Parathyroid adenoma (tissue), 2 donors: ENCODE data around the gene C2orf15.

ENCODE experiments used
- H2AFZ ChIP-seq: fragments of 300-600 bp; sonication (generic); one replicate; pipeline ENCODE4 v1.7.0; 2017; ENCODE audit warnings: antibody characterized with exemption, mild to moderate bottlenecking
- H3K27ac ChIP-seq: fragments of 300-600 bp; sonication (generic); one replicate; pipeline ENCODE4 v1.7.0; 2017
- H3K27me3 ChIP-seq: fragments of 300-600 bp; sonication (generic); one replicate; pipeline ENCODE4 v1.7.0; 2017; ENCODE audit warnings: low read length; ENCODE audit not compliant: control insufficient read depth, insufficient read depth
- H3K36me3 ChIP-seq: fragments of 300-600 bp; sonication (generic); one replicate; pipeline ENCODE4 v1.7.0; 2017; ENCODE audit warnings: low read length; ENCODE audit not compliant: control insufficient read depth, insufficient read depth
- H3K4me1 ChIP-seq: fragments of 300-600 bp; sonication (generic); one replicate; pipeline ENCODE4 v1.7.0; 2017; ENCODE audit warnings: control low read depth
- H3K4me2 ChIP-seq: fragments of 300-600 bp; sonication (generic); one replicate; pipeline ENCODE4 v1.7.0; 2017; ENCODE audit warnings: low read length
- H3K4me3 ChIP-seq: fragments of 300-600 bp; sonication (generic); one replicate; pipeline ENCODE4 v1.7.0; 2017; ENCODE audit warnings: low read depth, low read length
- H3K79me2 ChIP-seq: fragments of 300-600 bp; sonication (generic); one replicate; pipeline ENCODE4 v1.7.0; 2017; ENCODE audit warnings: control low read depth
- H3K9ac ChIP-seq: fragments of 300-600 bp; sonication (generic); one replicate; pipeline ENCODE4 v1.7.0; 2017; ENCODE audit warnings: mild to moderate bottlenecking
- H3K9me3 ChIP-seq: fragments of 300-600 bp; sonication (generic); one replicate; pipeline ENCODE4 v1.7.0; 2017; ENCODE audit warnings: low read length; ENCODE audit not compliant: control insufficient read depth
- TF ChIP-seq, protein P1 (sequence below): fragments of 300-600 bp; sonication (generic); IDR thresholded peaks from one replicate; pipeline ENCODE4 v1.7.0; 2017; ENCODE audit warnings: antibody characterized with exemption, mild to moderate bottlenecking
- donor health status: primary hyperparathyroidism.

The C2orf15 gene

DNA sequence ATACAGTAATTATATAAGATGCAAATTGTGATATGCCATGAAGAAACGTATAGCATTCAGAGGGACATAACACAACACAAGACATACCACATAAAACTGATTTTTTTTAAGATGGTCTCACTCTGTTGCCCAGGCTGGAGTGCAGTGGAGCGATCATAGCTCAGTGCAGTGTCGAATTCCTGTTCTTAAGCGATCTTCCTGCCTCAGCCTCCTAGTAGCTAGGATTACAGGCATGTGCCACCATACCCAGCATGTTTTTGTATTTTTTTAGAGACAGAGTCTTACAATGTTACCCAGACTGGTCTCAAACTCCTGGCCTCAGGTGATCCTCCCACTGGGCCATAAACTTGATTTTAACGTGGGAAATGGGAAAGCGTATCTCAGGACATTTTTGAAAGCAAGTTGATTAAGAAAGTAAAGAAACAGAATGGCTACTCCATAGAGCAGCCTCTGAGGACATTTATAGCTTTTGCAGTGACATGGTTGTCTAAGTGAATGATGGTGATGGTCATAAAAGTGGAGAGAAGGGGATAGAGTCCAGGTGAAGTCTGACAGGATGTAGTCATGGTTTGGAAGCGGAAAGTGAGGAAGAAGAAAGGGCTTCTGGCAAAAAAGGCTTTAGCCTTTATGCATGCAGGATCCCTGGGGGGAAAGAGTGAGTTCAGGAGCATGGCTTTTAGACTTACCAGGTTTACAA lies 10.8 kb downstream of the C2orf15 start:
- H3K4me1 ChIP-seq, result peaks cover 11% of the 10 kb centered on the region
- no peak overlapping the region for H3K9ac ChIP-seq
- no peak overlapping the region for H3K4me2 ChIP-seq
- no peak overlapping the region for H2AFZ ChIP-seq
- H3K27ac ChIP-seq, result no peak overlapping the region
- no peaks in the 10 kb centered on the region for H3K9me3 ChIP-seq
- H3K36me3 ChIP-seq, result no peaks in the 10 kb centered on the region
- TF ChIP-seq, protein P1, sequence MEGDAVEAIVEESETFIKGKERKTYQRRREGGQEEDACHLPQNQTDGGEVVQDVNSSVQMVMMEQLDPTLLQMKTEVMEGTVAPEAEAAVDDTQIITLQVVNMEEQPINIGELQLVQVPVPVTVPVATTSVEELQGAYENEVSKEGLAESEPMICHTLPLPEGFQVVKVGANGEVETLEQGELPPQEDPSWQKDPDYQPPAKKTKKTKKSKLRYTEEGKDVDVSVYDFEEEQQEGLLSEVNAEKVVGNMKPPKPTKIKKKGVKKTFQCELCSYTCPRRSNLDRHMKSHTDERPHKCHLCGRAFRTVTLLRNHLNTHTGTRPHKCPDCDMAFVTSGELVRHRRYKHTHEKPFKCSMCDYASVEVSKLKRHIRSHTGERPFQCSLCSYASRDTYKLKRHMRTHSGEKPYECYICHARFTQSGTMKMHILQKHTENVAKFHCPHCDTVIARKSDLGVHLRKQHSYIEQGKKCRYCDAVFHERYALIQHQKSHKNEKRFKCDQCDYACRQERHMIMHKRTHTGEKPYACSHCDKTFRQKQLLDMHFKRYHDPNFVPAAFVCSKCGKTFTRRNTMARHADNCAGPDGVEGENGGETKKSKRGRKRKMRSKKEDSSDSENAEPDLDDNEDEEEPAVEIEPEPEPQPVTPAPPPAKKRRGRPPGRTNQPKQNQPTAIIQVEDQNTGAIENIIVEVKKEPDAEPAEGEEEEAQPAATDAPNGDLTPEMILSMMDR, result no peak
- no peaks in the 10 kb centered on the region for H3K27me3 ChIP-seq
- no peak overlapping the region for H3K4me3 ChIP-seq
- peaks cover 2% of the 10 kb centered on the region for H3K79me2 ChIP-seq

- H3K4me1 ChIP-seq, result peaks cover 11% of the 10 kb centered on the region
- H2AFZ ChIP-seq, result peak overlapping the region; percentile 96
- peak overlapping the region; percentile 72 for H3K27ac ChIP-seq
- H3K79me2 ChIP-seq, result peaks cover 2% of the 10 kb centered on the region
- H3K4me3 ChIP-seq, result peak overlapping the region; percentile 85
- H3K9ac ChIP-seq, result peak overlapping the region; percentile 21
- H3K36me3 ChIP-seq, result no peaks in the 10 kb centered on the region
- no peaks in the 10 kb centered on the region for H3K9me3 ChIP-seq
- TF ChIP-seq, protein P1, result no peak
- H3K27me3 ChIP-seq, result no peaks in the 10 kb centered on the region
- peak overlapping the region; percentile 75 for H3K4me2 ChIP-seq
Measured at GRCh38 chr2:99153921-99154604, 12.6 kb downstream of the C2orf15 start.

- Histone ChIP-seq H3K36me3 (no peaks in the 10 kb centered on the region), H3K4me1 (peaks cover 11% of the 10 kb centered on the region), H3K79me2 (peaks cover 7% of the 10 kb centered on the region), H3K4me3 (peak within 1 kb of the TSS; percentile 85), H3K27ac (peak within 1 kb of the TSS; percentile 72), H3K9ac (peak within 1 kb of the TSS; percentile 21), H3K27me3 (no peaks in the 10 kb centered on the region), H3K9me3 (no peaks in the 10 kb centered on the region), H3K4me2 (peak within 1 kb of the TSS; percentile 75), H2AFZ (peak within 1 kb of the TSS; percentile 96)
- TF ChIP-seq, protein P1, result peak; percentile 15
Measured at GRCh38 chr2:99154643-99155536, 13.4 kb downstream of the C2orf15 start, which contains the start of the genes LIPT1 and TSGA10. TSS of gene LIPT1 (plus strand) at chr2:99154967. CDS start at chr2:99161958, 6,991 bp downstream. TSS of gene TSGA10 (minus strand) at chr2:99154942. CDS start at chr2:99109439, 45,503 bp downstream.

GRCh38 chr2:99156891-99157290 lies 15.4 kb downstream of the C2orf15 start:
- Histone ChIP-seq H3K9ac (no peak overlapping the region), H3K79me2 (peaks cover 7% of the 10 kb centered on the region), H3K4me2 (no peak overlapping the region), H3K9me3 (no peaks in the 10 kb centered on the region), H3K4me3 (no peak overlapping the region), H2AFZ (no peak overlapping the region), H3K4me1 (peaks cover 11% of the 10 kb centered on the region), H3K27me3 (no peaks in the 10 kb centered on the region), H3K27ac (no peak overlapping the region), H3K36me3 (no peaks in the 10 kb centered on the region)
- TF ChIP-seq, protein P1, result no peak
